Suprapubic skin (tissue), 3 donors: ENCODE measurements around the gene TNS3.

ENCODE experiments used
- POLR2A ChIP-seq, 2 donors: fragments of 450-650 bp; IDR thresholded peaks; one replicate each; pipeline ENCODE4 v1.6.1; 2017; ENCODE audit warnings: antibody characterized with exemption in 2 of 2, mild to moderate bottlenecking in 2 of 2, moderate library complexity in 2 of 2
- TF ChIP-seq, protein P1 (sequence below), 2 donors: fragments of 200-600 bp in 1 of 2; fragments of 450-650 bp in 1 of 2; sonication (generic) in 1 of 2; IDR thresholded peaks; one replicate each; pipeline ENCODE4 v1.5.1; 2016 to 2019; ENCODE audit warnings: antibody characterized with exemption in 2 of 2, mild to moderate bottlenecking in 1 of 2, moderate library complexity in 1 of 2

DNA sequence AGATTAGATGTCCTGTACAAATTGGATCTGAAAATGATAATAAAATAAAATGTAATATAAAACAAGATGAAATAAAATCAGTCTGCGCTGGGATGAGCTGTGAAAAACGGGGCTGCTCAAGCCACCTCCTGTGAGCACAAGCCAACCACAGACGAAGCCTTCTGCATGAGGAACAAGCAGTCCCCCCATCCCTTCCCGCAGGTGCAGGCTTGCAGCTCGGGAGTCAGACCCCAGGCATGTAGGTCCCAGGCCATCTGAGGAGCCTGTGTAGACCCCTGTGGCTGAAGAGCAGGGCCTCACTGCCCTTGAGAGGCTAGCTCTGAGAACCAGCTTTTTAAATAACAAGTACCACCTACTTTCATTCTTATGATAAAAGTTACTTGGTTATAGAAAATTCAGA lies 123.4 kb downstream of the TNS3 start:
- TF ChIP-seq, protein P1, sequence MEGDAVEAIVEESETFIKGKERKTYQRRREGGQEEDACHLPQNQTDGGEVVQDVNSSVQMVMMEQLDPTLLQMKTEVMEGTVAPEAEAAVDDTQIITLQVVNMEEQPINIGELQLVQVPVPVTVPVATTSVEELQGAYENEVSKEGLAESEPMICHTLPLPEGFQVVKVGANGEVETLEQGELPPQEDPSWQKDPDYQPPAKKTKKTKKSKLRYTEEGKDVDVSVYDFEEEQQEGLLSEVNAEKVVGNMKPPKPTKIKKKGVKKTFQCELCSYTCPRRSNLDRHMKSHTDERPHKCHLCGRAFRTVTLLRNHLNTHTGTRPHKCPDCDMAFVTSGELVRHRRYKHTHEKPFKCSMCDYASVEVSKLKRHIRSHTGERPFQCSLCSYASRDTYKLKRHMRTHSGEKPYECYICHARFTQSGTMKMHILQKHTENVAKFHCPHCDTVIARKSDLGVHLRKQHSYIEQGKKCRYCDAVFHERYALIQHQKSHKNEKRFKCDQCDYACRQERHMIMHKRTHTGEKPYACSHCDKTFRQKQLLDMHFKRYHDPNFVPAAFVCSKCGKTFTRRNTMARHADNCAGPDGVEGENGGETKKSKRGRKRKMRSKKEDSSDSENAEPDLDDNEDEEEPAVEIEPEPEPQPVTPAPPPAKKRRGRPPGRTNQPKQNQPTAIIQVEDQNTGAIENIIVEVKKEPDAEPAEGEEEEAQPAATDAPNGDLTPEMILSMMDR (IDR thresholded peaks at IDR 0.05): no peak
- no peak for TF ChIP-seq POLR2A (IDR thresholded peaks at IDR 0.05)
